GM12878 (cell line): Measurements from ENCODE around the gene GAL3ST2. TPM values are rescaled to one million over a fixed set of nuclear protein-coding genes. Genes with fewer than 3 reads are reported as not detected.

ENCODE experiments used
- ATAC-seq: fragments of 200-7000 bp; cut with Tn5 transposase; 3 replicates; pipeline ENCODE4 v1.9.1; 2020; ENCODE audit warnings: mild to moderate bottlenecking, moderate library complexity
- BruUV-seq: library from RNA; stranded (reverse); fragments of 400-500 nt; replicated peaks from 2 replicates; lab custom pipeline; 2021; lab: Mats Ljungman, UMichigan
- CTCF ChIA-PET: fragments of 300-600 bp; sonication (Branson Sonifier 250); formaldehyde crosslinking; extraction: SDS; loops from one replicate; lab custom pipeline; 2021; ENCODE audit warnings: inconsistent platforms; lab: Yijun Ruan, JAX
- POLR2A ChIA-PET: fragments of 350-600 bp; formaldehyde crosslinking; extraction: SDS; loops from one replicate; lab custom pipeline; 2021; ENCODE audit warnings: inconsistent platforms; lab: Charles Lee
- RAD21 ChIA-PET: fragments of 300-600 bp; sonication (Branson Sonifier 250); formaldehyde crosslinking; loops from one replicate; lab custom pipeline; 2023; ENCODE audit warnings: antibody characterized with exemption; ENCODE audit not compliant: unreplicated experiment; lab: Charles Lee
- SMC1A ChIA-PET: fragments of 300-600 bp; sonication (Branson Sonifier 250); formaldehyde crosslinking; loops from one replicate; lab custom pipeline; 2023; ENCODE audit not compliant: unreplicated experiment, uncharacterized antibody; lab: Charles Lee
- DNase-seq: peaks from one replicate; pipeline ENCODE4 v3.0.0-alpha.2; 2011; ENCODE audit warnings: low read depth, low spot score
- FAIRE-seq: peaks from 3 replicates; lab custom pipeline; 2011; peaks lifted over from hg19 to GRCh38; lab: Jason Lieb, UNC
- H2AFZ ChIP-seq: 2 replicates; pipeline ENCODE4 v1.6.0; 2011; ENCODE audit warnings: low read depth, low read length, control low read depth; ENCODE audit not compliant: control insufficient read depth
- H3K27ac ChIP-seq: 2 replicates; pipeline ENCODE4 v1.5.1; 2011; ENCODE audit warnings: control low read depth; ENCODE audit not compliant: control insufficient read depth, insufficient read depth
- H3K27me3 ChIP-seq, 2 experiments: replicated peaks in 1 of 2; 2 replicates each; pipeline versions ENCODE4 v1.6.0 to v1.6.1; 2011; ENCODE audit warnings: low read length in 1 of 2; ENCODE audit not compliant: control insufficient read depth in 2 of 2, insufficient read depth in 2 of 2
- H3K36me3 ChIP-seq, 2 experiments: 2 replicates each; pipeline ENCODE4 v1.5.1; 2011; ENCODE audit warnings: low read length in 1 of 2; ENCODE audit not compliant: control insufficient read depth in 2 of 2, insufficient read depth in 2 of 2
- H3K4me1 ChIP-seq: 2 replicates; pipeline ENCODE4 v1.6.1; 2011; ENCODE audit warnings: mild to moderate bottlenecking, low read length, moderate library complexity, mixed read lengths; ENCODE audit not compliant: control insufficient read depth, insufficient read depth
- H3K4me2 ChIP-seq: 2 replicates; pipeline ENCODE4 v1.6.0; 2011; ENCODE audit warnings: control low read depth; ENCODE audit not compliant: control insufficient read depth, insufficient read depth
- H3K4me3 ChIP-seq: fragments of 200-600 bp; sonication (generic); 2 replicates; pipeline ENCODE4 v1.5.1; 2016
- H3K79me2 ChIP-seq: 2 replicates; pipeline ENCODE4 v1.6.0; 2011; ENCODE audit warnings: low read length; ENCODE audit not compliant: control insufficient read depth, insufficient read depth
- H3K9ac ChIP-seq: 2 replicates; pipeline ENCODE4 v1.8.0; 2011; ENCODE audit warnings: low read length, control low read depth, mixed read lengths; ENCODE audit not compliant: control insufficient read depth, insufficient read depth
- H3K9me3 ChIP-seq: replicated peaks from 3 replicates; pipeline ENCODE4 v1.5.1; 2011; ENCODE audit warnings: mild to moderate bottlenecking, low read length; ENCODE audit not compliant: control insufficient read depth, insufficient read depth
- H4K20me1 ChIP-seq: 2 replicates; pipeline ENCODE4 v1.6.0; 2011; ENCODE audit not compliant: control insufficient read depth, insufficient read depth
- BACH1 ChIP-seq: fragments of 450-650 bp; IDR thresholded peaks from 2 replicates; pipeline ENCODE4 v1.6.1; 2017; ENCODE audit warnings: mild to moderate bottlenecking, borderline replicate concordance
- BHLHE40 ChIP-seq, 2 experiments: fragments of 450-650 bp in 1 of 2; IDR thresholded peaks; 2 replicates each; pipeline ENCODE4 v1.6.1; 2011 to 2017; ENCODE audit warnings: low read depth in 2 of 2, borderline replicate concordance in 1 of 2, improper control_type of control experiment in 1 of 2, low read length in 1 of 2, mild to moderate bottlenecking in 1 of 2
- CHD2 ChIP-seq: IDR thresholded peaks from 2 replicates; pipeline ENCODE4 v1.6.1; 2011; ENCODE audit warnings: low read depth, low read length, improper control_type of control experiment, borderline replicate concordance
- TAF1 ChIP-seq: IDR thresholded peaks from 2 replicates; pipeline ENCODE4 v1.6.1; 2011; ENCODE audit warnings: mild to moderate bottlenecking, low read depth, low read length, borderline replicate concordance
- TARDBP ChIP-seq: IDR thresholded peaks from 2 replicates; pipeline ENCODE4 v1.6.1; 2016; ENCODE audit warnings: borderline replicate concordance
- TCF12 ChIP-seq: IDR thresholded peaks from 2 replicates; pipeline ENCODE4 v1.6.1; 2011; ENCODE audit warnings: low read depth, mild to moderate bottlenecking, low read length
- WGBS: methylation state at CpG from one replicate; pipeline ENCODE4 v1.1.6; 2016; ENCODE audit warnings: low lambda C conversion rate; ENCODE audit not compliant: insufficient replicate concordance, insufficient coverage; ENCODE audit errors: missing lambda C conversion rate; 5-methylcytosine and 5-hydroxymethylcytosine counted together
- in situ Hi-C: fragments of 300-500 bp; cut with MboI; formaldehyde crosslinking; loops from 9 replicates; pipeline ENCODE4 v1.14.3; 2018; ENCODE audit warnings: mixed read lengths
- intact Hi-C: fragments of 100-400 bp; cut with micrococcal nuclease; formaldehyde crosslinking; loops from one replicate; pipeline ENCODE4 v1.14.2; 2022; ENCODE audit not compliant: unreplicated experiment
- polyA plus RNA-seq, 11 experiments: library from polyadenylated mRNA; depleted of rRNA in 4 of 11; unstranded in 6 of 11; stranded (reverse) in 5 of 11; fragments of >200 nt; fragmentation: Nextera tagmentation in 4 of 11; fragmentation: Illumina TruSeq in 1 of 11; extraction: Ambion mirVana in 4 of 11; extraction: Trizol in 1 of 11; gene quantifications; 1 replicate in 1 of 11; 2 replicates in 10 of 11; pipeline versions ENCODE4 v1.2.1 to v1.2.3, GENCODE V29; 2011 to 2016; ENCODE audit warnings: inconsistent platforms in 2 of 11, missing spikeins in 2 of 11, low read depth in 1 of 11
- total RNA-seq, 4 experiments: library from RNA; depleted of rRNA in 3 of 4; stranded (reverse); fragments of >200 nt in 3 of 4; fragmentation: Illumina TruSeq in 1 of 4; extraction: Trizol in 1 of 4; gene quantifications; 2 replicates each; pipeline versions ENCODE4 v1.2.1 to v1.2.3, GENCODE V29; 2013 to 2021
- TF ChIP-seq, protein P1 (sequence below): IDR thresholded peaks from 2 replicates; pipeline ENCODE4 v1.6.1; 2011; ENCODE audit warnings: borderline replicate concordance, low read depth, mild to moderate bottlenecking, moderate library complexity, low read length; ENCODE audit not compliant: insufficient read depth, poor library complexity, severe bottlenecking
- TF ChIP-seq, protein P2 (sequence below): fragments of 450-650 bp; IDR thresholded peaks from 2 replicates; pipeline ENCODE4 v1.6.1; 2016; ENCODE audit warnings: mild to moderate bottlenecking
- TF ChIP-seq, protein P3 (sequence below): fragments of 450-650 bp; IDR thresholded peaks from 2 replicates; pipeline ENCODE4 v1.6.1; 2014; ENCODE audit warnings: mild to moderate bottlenecking

The GAL3ST2 gene
- total and polyA plus RNA-seq, 10 of the 15 experiments (the other 5 are each of a cell fraction or from before 2014, with no cell fraction given) = 0.09 to 0.36 (median 0.11) TPM; not detected in 7

DNA sequence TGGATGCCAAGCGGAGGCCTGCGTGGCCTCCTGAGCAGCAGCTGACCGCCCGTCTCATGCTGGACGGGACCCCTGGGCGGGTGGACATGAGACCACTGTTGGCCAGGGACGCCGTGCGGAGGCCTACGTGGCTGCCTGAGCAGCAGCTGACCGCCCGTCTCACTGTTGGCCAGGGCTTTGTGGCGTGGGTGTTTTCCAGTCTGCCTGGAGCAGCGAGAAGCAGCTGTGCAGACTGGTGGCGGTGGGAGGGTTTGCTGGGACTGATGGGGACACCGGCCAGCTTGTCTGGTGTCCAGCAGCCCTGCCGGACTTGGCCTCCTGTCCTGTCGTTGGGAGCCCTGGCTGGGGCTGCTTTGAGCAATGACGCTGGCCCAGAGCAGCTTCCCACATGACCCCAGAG is 48.0 kb upstream of the GAL3ST2 start (continued):
- no peak for TF ChIP-seq BACH1
- TF ChIP-seq, protein P1, sequence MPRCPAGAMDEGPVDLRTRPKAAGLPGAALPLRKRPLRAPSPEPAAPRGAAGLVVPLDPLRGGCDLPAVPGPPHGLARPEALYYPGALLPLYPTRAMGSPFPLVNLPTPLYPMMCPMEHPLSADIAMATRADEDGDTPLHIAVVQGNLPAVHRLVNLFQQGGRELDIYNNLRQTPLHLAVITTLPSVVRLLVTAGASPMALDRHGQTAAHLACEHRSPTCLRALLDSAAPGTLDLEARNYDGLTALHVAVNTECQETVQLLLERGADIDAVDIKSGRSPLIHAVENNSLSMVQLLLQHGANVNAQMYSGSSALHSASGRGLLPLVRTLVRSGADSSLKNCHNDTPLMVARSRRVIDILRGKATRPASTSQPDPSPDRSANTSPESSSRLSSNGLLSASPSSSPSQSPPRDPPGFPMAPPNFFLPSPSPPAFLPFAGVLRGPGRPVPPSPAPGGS = no peak

DNA sequence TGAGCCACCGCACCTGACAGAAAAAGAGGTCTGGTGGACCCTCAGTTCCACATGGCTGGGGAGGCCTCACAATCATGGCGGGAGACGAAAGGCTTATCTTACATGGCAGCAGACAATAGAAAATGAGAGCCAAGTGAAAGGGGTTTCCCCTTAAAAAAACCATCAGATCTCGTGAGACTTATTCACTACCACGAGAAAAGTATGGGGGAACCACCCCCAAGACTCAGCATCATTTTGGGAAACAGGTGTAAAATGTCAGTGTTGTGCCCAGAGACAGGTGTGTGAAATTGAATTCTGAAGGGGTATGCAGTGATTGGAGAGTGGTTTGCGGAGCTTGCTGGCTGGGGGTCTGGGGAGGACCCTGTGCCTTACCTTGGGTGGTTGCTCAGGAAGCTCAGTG is 46.8 kb upstream of the GAL3ST2 start:
- ChIA-PET CTCF (interaction anchor here (0.6 to 1.9 kb wide), 3 partner anchors 27 to 157 kb away, joined by 3 to 6 read pairs (median 3); no protein-coding TSS in a partner anchor), SMC1A (no interaction called here), POLR2A (no interaction called here), RAD21 (no interaction called here)
- no peak overlapping the region for H3K9ac ChIP-seq
- H3K4me2 ChIP-seq = no peak overlapping the region
- H3K36me3 ChIP-seq = no peaks in the 10 kb centered on the region
- H2AFZ ChIP-seq = no peak overlapping the region
- TF ChIP-seq, protein P2, sequence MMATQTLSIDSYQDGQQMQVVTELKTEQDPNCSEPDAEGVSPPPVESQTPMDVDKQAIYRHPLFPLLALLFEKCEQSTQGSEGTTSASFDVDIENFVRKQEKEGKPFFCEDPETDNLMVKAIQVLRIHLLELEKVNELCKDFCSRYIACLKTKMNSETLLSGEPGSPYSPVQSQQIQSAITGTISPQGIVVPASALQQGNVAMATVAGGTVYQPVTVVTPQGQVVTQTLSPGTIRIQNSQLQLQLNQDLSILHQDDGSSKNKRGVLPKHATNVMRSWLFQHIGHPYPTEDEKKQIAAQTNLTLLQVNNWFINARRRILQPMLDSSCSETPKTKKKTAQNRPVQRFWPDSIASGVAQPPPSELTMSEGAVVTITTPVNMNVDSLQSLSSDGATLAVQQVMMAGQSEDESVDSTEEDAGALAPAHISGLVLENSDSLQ = peak; percentile 31; the same call in 1 of the 2 replicates
- peak in 1 of 2 experiments; percentile 1; a peak in 1 of 4 replicates for TF ChIP-seq BHLHE40 (IDR thresholded peaks at IDR 0.05; ENCODE audit: borderline replicate concordance in 1 of 2, low read depth in 2 of 2, low read length in 1 of 2)
- TF ChIP-seq CHD2 = peak; percentile 66; the same call in 1 of the 2 replicates
- 0 out of 2 replicates have a peak, but pooled peaks have one; percentile 46 for TF ChIP-seq TCF12
- TF ChIP-seq TAF1 = no peak
- TF ChIP-seq, protein P3, sequence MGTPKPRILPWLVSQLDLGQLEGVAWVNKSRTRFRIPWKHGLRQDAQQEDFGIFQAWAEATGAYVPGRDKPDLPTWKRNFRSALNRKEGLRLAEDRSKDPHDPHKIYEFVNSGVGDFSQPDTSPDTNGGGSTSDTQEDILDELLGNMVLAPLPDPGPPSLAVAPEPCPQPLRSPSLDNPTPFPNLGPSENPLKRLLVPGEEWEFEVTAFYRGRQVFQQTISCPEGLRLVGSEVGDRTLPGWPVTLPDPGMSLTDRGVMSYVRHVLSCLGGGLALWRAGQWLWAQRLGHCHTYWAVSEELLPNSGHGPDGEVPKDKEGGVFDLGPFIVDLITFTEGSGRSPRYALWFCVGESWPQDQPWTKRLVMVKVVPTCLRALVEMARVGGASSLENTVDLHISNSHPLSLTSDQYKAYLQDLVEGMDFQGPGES = no peak
- TF ChIP-seq BACH1 = no peak
- TF ChIP-seq TARDBP = no peak
- H3K79me2 ChIP-seq = peaks cover 2% of the 10 kb centered on the region; the same call in 1 of the 2 replicates
- no peaks in the 10 kb centered on the region for H3K4me1 ChIP-seq
- DNase-seq = no peak
- H3K4me3 ChIP-seq = no peak overlapping the region
- H3K9me3 ChIP-seq = no peaks in the 10 kb centered on the region
- BruUV-seq = no TSS peak
- no peaks in the 10 kb centered on the region for H3K27me3 ChIP-seq
- in situ Hi-C loops (no loop called here), intact Hi-C loops (loop anchor here (5.0 to 10.0 kb wide), 2 partner anchors 43 to 115 kb away; partner anchors contain the start of gene DTYMK)
- no peak for FAIRE-seq
- no peak for ATAC-seq
- 43% methylated on average over 6 of the region's 6 CpGs for WGBS
- H3K27ac ChIP-seq = no peak overlapping the region
- no peaks in the 10 kb centered on the region; the same call in 1 of the 2 replicates for H4K20me1 ChIP-seq
